Measurements from ENCODE around the gene ACACB. TPM values are rescaled to one million over a fixed set of nuclear protein-coding genes. Genes with fewer than 3 reads are reported as not detected.
A peak's percentile ranks its signal among the peaks of the same experiment; 100 is the strongest.

Gene ACACB
- total and polyA plus RNA-seq, 12 donors: 12.8 to 241 (median 107) TPM

GRCh38 chr12:109261939-109262338 is 145.6 kb downstream of the ACACB start:
- Histone ChIP-seq H3K4me3 (no peak overlapping the region), H3K4me1 (peaks cover 0 to 7% (median 0%) of the 10 kb centered on the region in 9 donors), H3K27ac (no peak overlapping the region), H3K27me3 (no peaks in the 10 kb centered on the region), H3K9me3 (peaks cover 0 to 13% (median 0%) of the 10 kb centered on the region in 11 donors), H3K36me3 (peaks cover 0 to 100% (median 91%) of the 10 kb centered on the region in 9 donors)
- intact Hi-C loops (cut with DNase I): loop anchor here in 3 of 10 donors (2.0 to 5.0 kb wide), 2 partner anchors 125 to 131 kb away; no protein-coding TSS in a partner anchor
- WGBS, 2 donors: 88 to 94% methylated on average over 2 of the region's 2 CpGs
- no peak for ATAC-seq
- no peak for TF ChIP-seq CTCF (IDR thresholded peaks at IDR 0.05)
- DNase-seq: no peak

GRCh38 chr12:109263439-109263838 is 147.1 kb downstream of the ACACB start:
- H3K4me1 ChIP-seq: peaks cover 0 to 7% (median 0%) of the 10 kb centered on the region in 9 donors
- no peak overlapping the region for H3K4me3 ChIP-seq
- WGBS, 2 donors: 94 to 99% methylated on average over 3 of the region's 3 CpGs
- DNase-seq (no peak), ATAC-seq (no peak)
- H3K36me3 ChIP-seq: peaks cover 0 to 100% (median 85%) of the 10 kb centered on the region in 9 donors
- no peak overlapping the region for H3K27ac ChIP-seq
- intact Hi-C loops (cut with DNase I): loop anchor here in 3 of 10 donors (2.0 to 5.0 kb wide), 2 partner anchors 124 to 129 kb away; no protein-coding TSS in a partner anchor
- TF ChIP-seq CTCF (IDR thresholded peaks at IDR 0.05): no peak
- H3K27me3 ChIP-seq: no peaks in the 10 kb centered on the region
- peaks cover 0 to 13% (median 0%) of the 10 kb centered on the region in 11 donors for H3K9me3 ChIP-seq

DNA sequence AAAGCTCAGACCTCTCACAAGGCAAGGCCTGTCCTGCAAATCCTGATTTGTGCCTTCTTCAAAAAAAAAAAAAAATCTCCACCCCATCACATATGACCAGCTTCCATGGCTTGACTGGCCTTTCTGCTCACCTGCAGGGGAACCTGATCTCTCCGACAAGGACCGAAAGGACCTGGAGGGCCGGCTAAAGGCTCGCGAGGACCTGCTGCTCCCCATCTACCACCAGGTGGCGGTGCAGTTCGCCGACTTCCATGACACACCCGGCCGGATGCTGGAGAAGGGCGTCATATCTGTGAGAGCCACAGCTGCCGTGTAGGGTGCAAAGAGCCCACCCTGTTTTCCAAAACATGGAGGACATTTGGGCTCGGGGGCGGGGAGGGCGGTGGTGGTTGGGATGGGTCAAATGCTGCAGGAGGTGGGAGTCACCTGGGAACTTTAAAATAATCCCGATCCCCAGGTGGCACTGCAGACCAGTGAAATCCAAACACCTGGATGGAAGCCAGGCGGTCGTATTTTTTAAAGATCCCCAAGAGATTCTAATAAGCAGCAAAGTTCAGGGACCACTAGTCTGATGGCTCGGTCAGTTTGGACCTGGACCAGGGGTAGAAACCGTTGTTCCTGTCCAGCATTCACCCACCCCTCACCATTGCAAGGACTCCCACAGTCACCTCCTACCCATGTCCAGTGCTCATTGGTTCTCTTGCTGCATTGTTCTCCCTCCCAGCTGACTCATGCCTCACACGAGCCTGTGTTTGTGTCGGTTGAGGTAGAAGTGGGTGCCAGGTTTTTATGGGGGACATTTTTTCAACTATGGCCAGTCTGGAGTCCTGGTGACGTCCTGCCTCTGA is 147.9 kb downstream of the ACACB start:
- H3K9me3 ChIP-seq: peaks cover 0 to 13% (median 0%) of the 10 kb centered on the region in 11 donors
- peaks cover 0 to 99% (median 80%) of the 10 kb centered on the region in 9 donors for H3K36me3 ChIP-seq
- peaks cover 0 to 7% (median 0%) of the 10 kb centered on the region in 9 donors for H3K4me1 ChIP-seq
- intact Hi-C loops (cut with DNase I): loop anchor here in 7 of 10 donors (1.0 to 5.0 kb wide), 5 partner anchors 120 to 128 kb away; no protein-coding TSS in a partner anchor
- 37 to 43% methylated on average over 23 of the region's 23 CpGs for WGBS, 2 donors
- peak; percentile 64 to 77 for DNase-seq
- no peaks in the 10 kb centered on the region for H3K27me3 ChIP-seq
- H3K4me3 ChIP-seq: no peak overlapping the region
- peak overlapping the region in 3 of 10 donors; percentile 36 to 67 (median 44) for H3K27ac ChIP-seq
- peak; percentile 56 to 78 (median 72) for TF ChIP-seq CTCF (IDR thresholded peaks at IDR 0.05)
- peak; percentile 56 to 86 (median 70) for ATAC-seq

DNA sequence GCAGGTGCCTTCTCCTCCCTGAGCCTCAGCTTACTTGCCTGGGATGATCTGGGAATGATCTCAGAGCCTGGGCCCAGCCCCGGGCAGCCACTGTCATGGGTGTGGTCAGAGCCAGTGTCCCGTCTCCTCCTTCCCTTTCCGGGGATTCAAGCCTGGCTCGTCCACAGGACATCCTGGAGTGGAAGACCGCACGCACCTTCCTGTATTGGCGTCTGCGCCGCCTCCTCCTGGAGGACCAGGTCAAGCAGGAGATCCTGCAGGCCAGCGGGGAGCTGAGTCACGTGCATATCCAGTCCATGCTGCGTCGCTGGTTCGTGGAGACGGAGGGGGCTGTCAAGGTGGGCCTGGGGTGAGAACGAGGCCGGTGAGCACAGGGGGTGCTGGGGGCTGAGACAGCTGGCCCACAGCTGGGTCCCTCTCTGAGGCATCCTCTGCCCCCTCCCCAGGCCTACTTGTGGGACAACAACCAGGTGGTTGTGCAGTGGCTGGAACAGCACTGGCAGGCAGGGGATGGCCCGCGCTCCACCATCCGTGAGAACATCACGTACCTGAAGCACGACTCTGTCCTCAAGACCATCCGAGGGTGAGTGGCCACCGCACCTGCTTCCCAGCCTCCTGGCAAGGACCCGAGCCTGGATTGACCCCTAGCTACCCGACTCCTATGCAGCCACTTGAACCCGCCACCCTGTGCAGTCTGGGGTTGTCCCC is 148.7 kb downstream of the ACACB start:
- Histone ChIP-seq H3K36me3 (peaks cover 0 to 95% (median 72%) of the 10 kb centered on the region in 9 donors), H3K4me1 (peaks cover 0 to 7% (median 0%) of the 10 kb centered on the region in 9 donors), H3K9me3 (peaks cover 0 to 13% (median 0%) of the 10 kb centered on the region in 11 donors), H3K4me3 (no peak overlapping the region), H3K27me3 (no peaks in the 10 kb centered on the region), H3K27ac (peak overlapping the region in 3 of 10 donors; percentile 36 to 67 (median 44))
- ATAC-seq: peak in 7 of 8 donors; percentile 1 to 56 (median 23)
- intact Hi-C loops (cut with DNase I): loop anchor here in 9 of 10 donors (1.0 to 5.0 kb wide), 6 partner anchors 117 to 128 kb away; no protein-coding TSS in a partner anchor
- WGBS, 2 donors: 84 to 87% methylated on average over 27 of the region's 27 CpGs
- no peak for TF ChIP-seq CTCF (IDR thresholded peaks at IDR 0.05)
- no peak for DNase-seq

Data from heart right ventricle (tissue), 16 donors.